ENCODE measurements around the gene C1orf21. TPM values are rescaled to one million over a fixed set of nuclear protein-coding genes. Genes with fewer than 3 reads are reported as not detected.

C1orf21 gene
- total and polyA plus RNA-seq, 12 donors: 23.2 to 177 (median 87.9) TPM

DNA sequence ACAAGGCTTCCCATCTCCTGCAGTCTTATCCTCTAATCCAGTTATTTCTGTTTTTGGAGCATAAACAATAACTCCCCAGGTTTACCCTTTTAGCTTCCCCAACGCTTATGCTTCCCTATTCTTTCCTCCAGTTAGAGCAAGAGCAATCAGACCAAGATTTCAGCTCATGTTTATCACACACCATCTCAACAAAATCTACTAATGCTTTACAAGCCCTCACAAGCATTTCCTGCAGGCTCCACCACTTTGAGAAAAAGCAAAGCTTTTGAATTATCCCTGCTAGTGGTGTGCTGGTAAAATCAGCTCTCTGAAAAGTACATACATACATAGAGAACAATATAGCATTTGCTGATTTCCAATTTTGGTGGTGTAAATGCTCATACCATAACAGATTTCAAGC lies 275.0 kb downstream of the C1orf21 start:
- no peaks in the 10 kb centered on the region for H3K9me3 ChIP-seq (replicated peaks in 1 of 3)
- DNase-seq: no peak
- H3K27me3 ChIP-seq: no peaks in the 10 kb centered on the region
- intact Hi-C loops (cut with DNase I): loop anchor here (10.0 kb wide), 3 partner anchors 97 to 587 kb away; partner anchors contain the start of gene C1orf21 (in 2 of the 2)
- WGBS, 4 donors: 0 to 95% (median 24%) methylated on average over 1 of the region's 1 CpG
- H3K36me3 ChIP-seq (replicated peaks in 1 of 2): no peaks in the 10 kb centered on the region
- H3K27ac ChIP-seq: no peak overlapping the region
- no peak for TF ChIP-seq POLR2A (IDR thresholded peaks at IDR 0.05)
- TF ChIP-seq, protein P1, sequence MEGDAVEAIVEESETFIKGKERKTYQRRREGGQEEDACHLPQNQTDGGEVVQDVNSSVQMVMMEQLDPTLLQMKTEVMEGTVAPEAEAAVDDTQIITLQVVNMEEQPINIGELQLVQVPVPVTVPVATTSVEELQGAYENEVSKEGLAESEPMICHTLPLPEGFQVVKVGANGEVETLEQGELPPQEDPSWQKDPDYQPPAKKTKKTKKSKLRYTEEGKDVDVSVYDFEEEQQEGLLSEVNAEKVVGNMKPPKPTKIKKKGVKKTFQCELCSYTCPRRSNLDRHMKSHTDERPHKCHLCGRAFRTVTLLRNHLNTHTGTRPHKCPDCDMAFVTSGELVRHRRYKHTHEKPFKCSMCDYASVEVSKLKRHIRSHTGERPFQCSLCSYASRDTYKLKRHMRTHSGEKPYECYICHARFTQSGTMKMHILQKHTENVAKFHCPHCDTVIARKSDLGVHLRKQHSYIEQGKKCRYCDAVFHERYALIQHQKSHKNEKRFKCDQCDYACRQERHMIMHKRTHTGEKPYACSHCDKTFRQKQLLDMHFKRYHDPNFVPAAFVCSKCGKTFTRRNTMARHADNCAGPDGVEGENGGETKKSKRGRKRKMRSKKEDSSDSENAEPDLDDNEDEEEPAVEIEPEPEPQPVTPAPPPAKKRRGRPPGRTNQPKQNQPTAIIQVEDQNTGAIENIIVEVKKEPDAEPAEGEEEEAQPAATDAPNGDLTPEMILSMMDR (IDR thresholded peaks at IDR 0.05): no peak
- no peak overlapping the region for H3K4me3 ChIP-seq
- peaks cover 0 to 12% of the 10 kb centered on the region in 2 donors for H3K4me1 ChIP-seq (replicated peaks in 1 of 2)

DNA sequence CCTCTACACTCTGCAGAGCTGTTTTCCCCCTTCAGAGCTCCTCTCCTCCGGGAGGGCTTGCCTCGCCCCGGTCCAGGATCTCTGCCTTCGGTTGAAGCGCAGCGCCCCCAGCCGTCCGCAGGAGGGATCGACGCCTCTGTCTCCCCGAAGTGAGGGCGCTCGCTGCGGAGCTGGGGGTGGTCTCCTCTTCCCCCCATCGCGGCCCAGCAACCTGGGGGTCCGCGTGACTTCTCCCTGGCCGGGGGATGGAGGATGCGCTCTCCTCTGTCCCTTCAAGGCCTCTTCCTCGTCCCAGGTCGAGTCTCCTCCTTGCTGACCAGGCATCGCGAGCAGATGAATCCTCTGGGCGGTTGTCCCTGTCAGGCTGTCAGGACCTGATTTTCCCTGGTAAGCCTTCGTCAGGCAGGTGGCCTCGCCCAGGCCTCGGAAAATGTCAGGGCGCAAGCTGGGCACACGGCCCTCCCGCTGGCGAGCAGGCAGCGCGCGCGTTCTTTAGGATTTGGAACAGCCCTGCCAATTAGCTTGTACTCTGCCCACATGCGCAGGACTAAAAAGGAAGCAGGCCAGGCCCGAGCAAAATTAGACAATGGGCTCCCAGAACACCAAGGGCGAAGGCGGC lies 277.3 kb downstream of the C1orf21 start:
- intact Hi-C loops (cut with DNase I): loop anchor here (10.0 kb wide), 3 partner anchors 99 to 589 kb away; partner anchors contain the start of gene C1orf21 (in 2 of the 2)
- DNase-seq: peak; percentile 68 to 89 (median 81)
- no peak for TF ChIP-seq POLR2A (IDR thresholded peaks at IDR 0.05)
- TF ChIP-seq, protein P1 (IDR thresholded peaks at IDR 0.05): peak; percentile 89 to 96 (median 94)
- H3K36me3 ChIP-seq (replicated peaks in 1 of 2): no peaks in the 10 kb centered on the region
- H3K9me3 ChIP-seq (replicated peaks in 1 of 3): no peaks in the 10 kb centered on the region
- WGBS, 4 donors: 10 to 60% (median 18%) methylated on average over 3 to 40 of the region's 40 CpGs
- peaks cover 0 to 12% of the 10 kb centered on the region in 2 donors for H3K4me1 ChIP-seq (replicated peaks in 1 of 2)
- peak overlapping the region in 2 of 4 donors; percentile 9 to 30 for H3K4me3 ChIP-seq
- H3K27me3 ChIP-seq: no peaks in the 10 kb centered on the region
- H3K27ac ChIP-seq: peak overlapping the region in 2 of 5 donors; percentile 3 to 46

DNA sequence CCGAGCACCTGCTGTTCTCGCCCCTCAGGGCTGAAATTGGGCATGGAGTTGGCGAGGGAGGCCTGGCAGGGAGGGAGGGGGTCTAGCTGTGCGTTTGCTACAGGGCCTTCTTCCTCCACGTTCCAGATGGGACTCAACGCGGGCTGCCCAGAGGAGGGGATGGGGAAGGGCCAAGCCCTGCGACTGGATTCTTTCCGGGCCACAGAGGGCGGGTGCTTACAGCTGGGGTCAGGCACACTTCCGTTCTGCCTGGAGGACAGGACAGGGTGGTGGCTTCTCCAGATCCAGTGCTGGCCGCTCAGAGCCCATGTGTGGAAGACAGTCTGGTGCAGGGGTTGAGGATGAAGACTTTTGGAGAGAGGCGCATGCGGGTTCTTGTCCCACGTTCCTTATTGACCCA lies 277.8 kb downstream of the C1orf21 start:
- 80 to 96% (median 89%) methylated on average over 6 to 15 of the region's 15 CpGs for WGBS, 4 donors
- Histone ChIP-seq H3K27ac (peak overlapping the region in 2 of 5 donors; percentile 3 to 46), H3K4me1 (replicated peaks in 1 of 2) (peaks cover 0 to 12% of the 10 kb centered on the region in 2 donors), H3K9me3 (replicated peaks in 1 of 3) (no peaks in the 10 kb centered on the region), H3K4me3 (no peak overlapping the region), H3K27me3 (no peaks in the 10 kb centered on the region), H3K36me3 (replicated peaks in 1 of 2) (no peaks in the 10 kb centered on the region)
- intact Hi-C loops (cut with DNase I): loop anchor here (10.0 kb wide), 3 partner anchors 100 to 590 kb away; partner anchors contain the start of gene C1orf21 (in 2 of the 2)
- TF ChIP-seq, protein P1 (IDR thresholded peaks at IDR 0.05): no peak
- no peak for TF ChIP-seq POLR2A (IDR thresholded peaks at IDR 0.05)
- no peak for DNase-seq

DNA sequence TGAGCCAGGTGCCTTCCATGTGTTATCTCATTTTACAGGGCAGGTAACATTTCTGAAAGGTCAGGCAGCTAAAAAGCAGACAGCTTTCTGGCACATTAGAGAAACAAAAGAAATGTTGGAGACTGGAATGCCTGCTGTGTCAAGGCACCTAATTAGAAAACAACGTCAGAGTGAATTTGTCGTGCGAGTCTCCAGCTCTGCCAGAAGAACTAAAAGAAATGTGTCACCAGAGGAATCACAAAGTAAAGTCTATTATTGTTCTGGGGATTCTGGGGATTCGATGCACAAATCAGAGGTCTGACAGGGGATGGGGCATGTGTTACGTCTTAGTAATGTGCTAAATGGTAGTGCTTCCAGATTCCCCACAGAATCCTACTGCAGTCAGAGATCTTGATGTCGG lies 278.5 kb downstream of the C1orf21 start:
- Histone ChIP-seq H3K4me1 (replicated peaks in 1 of 2) (peaks cover 0 to 12% of the 10 kb centered on the region in 2 donors), H3K27ac (no peak overlapping the region), H3K36me3 (replicated peaks in 1 of 2) (no peaks in the 10 kb centered on the region), H3K4me3 (no peak overlapping the region), H3K9me3 (replicated peaks in 1 of 3) (no peaks in the 10 kb centered on the region), H3K27me3 (no peaks in the 10 kb centered on the region)
- no peak for TF ChIP-seq POLR2A (IDR thresholded peaks at IDR 0.05)
- TF ChIP-seq, protein P1 (IDR thresholded peaks at IDR 0.05): no peak
- intact Hi-C loops (cut with DNase I): loop anchor here (10.0 kb wide), 3 partner anchors 101 to 591 kb away; partner anchors contain the start of gene C1orf21 (in 2 of the 2)
- DNase-seq: no peak
- 90 to 93% (median 93%) methylated on average over 6 of the region's 6 CpGs for WGBS, 4 donors
